GM12878 (cell line): ENCODE measurements around the gene TPGS2. TPM values are rescaled to one million over a fixed set of nuclear protein-coding genes. Genes with fewer than 3 reads are reported as not detected.
A peak's percentile ranks its signal among the peaks of the same experiment; 100 is the strongest.

Source experiments
- ATAC-seq: fragments of 200-7000 bp; cut with Tn5 transposase; 3 replicates; pipeline ENCODE4 v1.9.1; 2020; ENCODE audit warnings: mild to moderate bottlenecking, moderate library complexity
- BruUV-seq: library from RNA; stranded (reverse); fragments of 400-500 nt; replicated peaks from 2 replicates; lab custom pipeline; 2021; lab: Mats Ljungman, UMichigan
- CTCF ChIA-PET: fragments of 300-600 bp; sonication (Branson Sonifier 250); formaldehyde crosslinking; extraction: SDS; loops from one replicate; lab custom pipeline; 2021; ENCODE audit warnings: inconsistent platforms; lab: Yijun Ruan, JAX
- POLR2A ChIA-PET: fragments of 350-600 bp; formaldehyde crosslinking; extraction: SDS; loops from one replicate; lab custom pipeline; 2021; ENCODE audit warnings: inconsistent platforms; lab: Charles Lee
- RAD21 ChIA-PET: fragments of 300-600 bp; sonication (Branson Sonifier 250); formaldehyde crosslinking; loops from one replicate; lab custom pipeline; 2023; ENCODE audit warnings: antibody characterized with exemption; ENCODE audit not compliant: unreplicated experiment; lab: Charles Lee
- SMC1A ChIA-PET: fragments of 300-600 bp; sonication (Branson Sonifier 250); formaldehyde crosslinking; loops from one replicate; lab custom pipeline; 2023; ENCODE audit not compliant: unreplicated experiment, uncharacterized antibody; lab: Charles Lee
- DNase-seq: peaks from one replicate; pipeline ENCODE4 v3.0.0-alpha.2; 2011; ENCODE audit warnings: low read depth, low spot score
- FAIRE-seq: peaks from 3 replicates; lab custom pipeline; 2011; peaks lifted over from hg19 to GRCh38; lab: Jason Lieb, UNC
- H2AFZ ChIP-seq: 2 replicates; pipeline ENCODE4 v1.6.0; 2011; ENCODE audit warnings: low read depth, low read length, control low read depth; ENCODE audit not compliant: control insufficient read depth
- H3K27ac ChIP-seq: 2 replicates; pipeline ENCODE4 v1.5.1; 2011; ENCODE audit warnings: control low read depth; ENCODE audit not compliant: control insufficient read depth, insufficient read depth
- H3K27me3 ChIP-seq, 2 experiments: replicated peaks in 1 of 2; 2 replicates each; pipeline versions ENCODE4 v1.6.0 to v1.6.1; 2011; ENCODE audit warnings: low read length in 1 of 2; ENCODE audit not compliant: control insufficient read depth in 2 of 2, insufficient read depth in 2 of 2
- H3K36me3 ChIP-seq, 2 experiments: 2 replicates each; pipeline ENCODE4 v1.5.1; 2011; ENCODE audit warnings: low read length in 1 of 2; ENCODE audit not compliant: control insufficient read depth in 2 of 2, insufficient read depth in 2 of 2
- H3K4me1 ChIP-seq: 2 replicates; pipeline ENCODE4 v1.6.1; 2011; ENCODE audit warnings: mild to moderate bottlenecking, low read length, moderate library complexity, mixed read lengths; ENCODE audit not compliant: control insufficient read depth, insufficient read depth
- H3K4me2 ChIP-seq: 2 replicates; pipeline ENCODE4 v1.6.0; 2011; ENCODE audit warnings: control low read depth; ENCODE audit not compliant: control insufficient read depth, insufficient read depth
- H3K4me3 ChIP-seq: fragments of 200-600 bp; sonication (generic); 2 replicates; pipeline ENCODE4 v1.5.1; 2016
- H3K79me2 ChIP-seq: 2 replicates; pipeline ENCODE4 v1.6.0; 2011; ENCODE audit warnings: low read length; ENCODE audit not compliant: control insufficient read depth, insufficient read depth
- H3K9ac ChIP-seq: 2 replicates; pipeline ENCODE4 v1.8.0; 2011; ENCODE audit warnings: low read length, control low read depth, mixed read lengths; ENCODE audit not compliant: control insufficient read depth, insufficient read depth
- H3K9me3 ChIP-seq: replicated peaks from 3 replicates; pipeline ENCODE4 v1.5.1; 2011; ENCODE audit warnings: mild to moderate bottlenecking, low read length; ENCODE audit not compliant: control insufficient read depth, insufficient read depth
- H4K20me1 ChIP-seq: 2 replicates; pipeline ENCODE4 v1.6.0; 2011; ENCODE audit not compliant: control insufficient read depth, insufficient read depth
- CUX1 ChIP-seq: IDR thresholded peaks from 2 replicates; pipeline ENCODE4 v1.6.1; 2012; ENCODE audit warnings: improper control_type of control experiment, low read depth, low read length; ENCODE audit not compliant: insufficient replicate concordance
- ESRRA ChIP-seq: IDR thresholded peaks from 2 replicates; pipeline ENCODE4 v1.6.1; 2012; ENCODE audit warnings: mild to moderate bottlenecking, low read length, improper control_type of control experiment
- ETV6 ChIP-seq, 2 experiments: fragments of 450-650 bp in 1 of 2; IDR thresholded peaks in 1 of 2; conservative IDR thresholded peaks in 1 of 2; 2 replicates each; pipeline ENCODE4 v1.6.1; 2014; ENCODE audit warnings: antibody characterized with exemption in 1 of 2, borderline replicate concordance in 1 of 2, low read depth in 1 of 2, mild to moderate bottlenecking in 1 of 2, moderate library complexity in 1 of 2
- IKZF2 ChIP-seq, 2 experiments: fragments of 450-650 bp; IDR thresholded peaks; 2 replicates each; pipeline ENCODE4 v1.6.1; 2017; ENCODE audit warnings: mild to moderate bottlenecking in 2 of 2, moderate library complexity in 2 of 2
- NFYA ChIP-seq: IDR thresholded peaks from 2 replicates; pipeline ENCODE4 v1.6.1; 2011; ENCODE audit warnings: low read depth, mild to moderate bottlenecking, low read length, improper control_type of control experiment, borderline replicate concordance
- SREBF1 ChIP-seq: IDR thresholded peaks from 2 replicates; pipeline ENCODE4 v1.6.1; 2012; ENCODE audit warnings: mild to moderate bottlenecking, low read length
- YY1 ChIP-seq: IDR thresholded peaks from 2 replicates; pipeline ENCODE4 v1.6.1; 2011; ENCODE audit warnings: low read depth, mild to moderate bottlenecking, low read length
- ZSCAN29 ChIP-seq: fragments of 450-650 bp; IDR thresholded peaks from 2 replicates; pipeline ENCODE4 v1.6.1; 2017; ENCODE audit warnings: mild to moderate bottlenecking, moderate library complexity
- WGBS: methylation state at CpG from one replicate; pipeline ENCODE4 v1.1.6; 2016; ENCODE audit warnings: low lambda C conversion rate; ENCODE audit not compliant: insufficient replicate concordance, insufficient coverage; ENCODE audit errors: missing lambda C conversion rate; 5-methylcytosine and 5-hydroxymethylcytosine counted together
- in situ Hi-C: fragments of 300-500 bp; cut with MboI; formaldehyde crosslinking; loops from 9 replicates; pipeline ENCODE4 v1.14.3; 2018; ENCODE audit warnings: mixed read lengths
- intact Hi-C: fragments of 100-400 bp; cut with micrococcal nuclease; formaldehyde crosslinking; loops from one replicate; pipeline ENCODE4 v1.14.2; 2022; ENCODE audit not compliant: unreplicated experiment
- polyA plus RNA-seq, 11 experiments: library from polyadenylated mRNA; depleted of rRNA in 4 of 11; unstranded in 6 of 11; stranded (reverse) in 5 of 11; fragments of >200 nt; fragmentation: Nextera tagmentation in 4 of 11; fragmentation: Illumina TruSeq in 1 of 11; extraction: Ambion mirVana in 4 of 11; extraction: Trizol in 1 of 11; gene quantifications; 1 replicate in 1 of 11; 2 replicates in 10 of 11; pipeline versions ENCODE4 v1.2.1 to v1.2.3, GENCODE V29; 2011 to 2016; ENCODE audit warnings: inconsistent platforms in 2 of 11, missing spikeins in 2 of 11, low read depth in 1 of 11
- total RNA-seq, 4 experiments: library from RNA; depleted of rRNA in 3 of 4; stranded (reverse); fragments of >200 nt in 3 of 4; fragmentation: Illumina TruSeq in 1 of 4; extraction: Trizol in 1 of 4; gene quantifications; 2 replicates each; pipeline versions ENCODE4 v1.2.1 to v1.2.3, GENCODE V29; 2013 to 2021

Gene TPGS2
- total and polyA plus RNA-seq, 10 of the 15 experiments (the other 5 are each of a cell fraction or from before 2014, with no cell fraction given): 39.8 to 181 (median 88.9) TPM

- Histone ChIP-seq H3K27me3 (no peaks in the 10 kb centered on the region), H3K4me2 (no peak overlapping the region), H3K4me1 (no peaks in the 10 kb centered on the region), H3K9ac (no peak overlapping the region), H2AFZ (no peak overlapping the region)
- ChIA-PET SMC1A (interaction anchor here (0.8 to 2.6 kb wide), 7 partner anchors 10 to 716 kb away, joined by 3 to 11 read pairs (median 3); partner anchors contain the start of genes KIAA1328 and TPGS2), CTCF (interaction anchor here (1.2 to 8.3 kb wide), 4 partner anchors 10 to 123 kb away, joined by 3 to 68 read pairs (median 12); no protein-coding TSS in a partner anchor)
- no peak for DNase-seq
- BruUV-seq: no TSS peak
- no peak for TF ChIP-seq IKZF2 (IDR thresholded peaks at IDR 0.05)
- TF ChIP-seq, all 136 proteins: peak for 0
- WGBS: 80% methylated on average over 3 of the region's 3 CpGs
- H3K36me3 ChIP-seq: peaks cover 6 to 7% of the 10 kb centered on the region in 2 experiments; a peak in 3 of 4 replicates
- H4K20me1 ChIP-seq: no peaks in the 10 kb centered on the region
- ATAC-seq (no peak), FAIRE-seq (no peak)
- no peaks in the 10 kb centered on the region for H3K79me2 ChIP-seq
- intact Hi-C loops: no loop called here
- ChIA-PET POLR2A (no interaction called here), RAD21 (interaction anchor here (1.4 kb wide), 2 partner anchors 123 to 527 kb away, joined by 3 to 7 read pairs; no protein-coding TSS in a partner anchor)
- no peak overlapping the region for H3K4me3 ChIP-seq
- in situ Hi-C loops: loop anchor here (25.0 kb wide), 1 partner anchor 1224 kb away; the partner anchor contains the start of gene GALNT1
- H3K9me3 ChIP-seq: no peaks in the 10 kb centered on the region
- H3K27ac ChIP-seq: no peak overlapping the region
Observed at GRCh38 chr18:36811430-36811829, 17.4 kb downstream of the TPGS2 start.

GRCh38 chr18:36809590-36810381 lies 19.0 kb downstream of the TPGS2 start:
- peak; percentile 80 for FAIRE-seq
- no peak overlapping the region for H3K27ac ChIP-seq
- RAD21 ChIA-PET: interaction anchor here (0.9 to 2.5 kb wide), 6 partner anchors 121 to 714 kb away, joined by 3 to 18 read pairs (median 3); no protein-coding TSS in a partner anchor
- TF ChIP-seq ETV6 (conservative IDR thresholded peaks at IDR 0.05 in 1 of 2, IDR thresholded peaks at IDR 0.05 in 1 of 2; ENCODE audit: borderline replicate concordance in 1 of 2, low read depth in 1 of 2) (no peak), CUX1 (no peak), ESRRA (no peak), SREBF1 (no peak), ZSCAN29 (no peak), NFYA (no peak), YY1 (0 out of 2 replicates have a peak, but pooled peaks have one; percentile 34)

More at GRCh38 chr18:36809590-36810381, 19.0 kb downstream of the TPGS2 start:
- H4K20me1 ChIP-seq: no peaks in the 10 kb centered on the region
- intact Hi-C loops: loop anchor here (2.0 to 10.0 kb wide), 3 partner anchors 121 to 713 kb away; no protein-coding TSS in a partner anchor
- ChIA-PET SMC1A (interaction anchor here (0.7 to 2.2 kb wide), 7 partner anchors 11 to 715 kb away, joined by 3 to 14 read pairs (median 4); no protein-coding TSS in a partner anchor), CTCF (interaction anchor here (0.7 to 8.3 kb wide), 15 partner anchors 8 to 714 kb away, joined by 3 to 68 read pairs (median 4); partner anchors contain the start of genes KIAA1328 and TPGS2), POLR2A (no interaction called here)
- BruUV-seq: no TSS peak
- ATAC-seq (peak; percentile 99), DNase-seq (peak; percentile 27)
- H3K4me2 ChIP-seq: no peak overlapping the region
- no peaks in the 10 kb centered on the region for H3K27me3 ChIP-seq
- H3K4me3 ChIP-seq: no peak overlapping the region
- in situ Hi-C loops: loop anchor here (25.0 kb wide), 1 partner anchor 1222 kb away; the partner anchor contains the start of gene GALNT1
- no peak overlapping the region for H2AFZ ChIP-seq
- H3K36me3 ChIP-seq: peaks cover 6 to 11% of the 10 kb centered on the region in 2 experiments; a peak in 3 of 4 replicates
- 51% methylated on average over 6 of the region's 6 CpGs for WGBS
- no peaks in the 10 kb centered on the region for H3K4me1 ChIP-seq
- no peaks in the 10 kb centered on the region for H3K9me3 ChIP-seq
- no peaks in the 10 kb centered on the region for H3K79me2 ChIP-seq
- no peak overlapping the region for H3K9ac ChIP-seq
